Endothelial cell of umbilical vein (primary cell): ENCODE results near the gene LUC7L. TPM values are rescaled to one million over a fixed set of nuclear protein-coding genes. Genes with fewer than 3 reads are reported as not detected.
"Not testable (repeated sequence)": the region's sequence is repeated elsewhere in the genome, so short reads cannot be mapped to it uniquely, and the experiment has no call there.

ENCODE experiments used
- BruUV-seq: library from RNA; stranded (reverse); fragments of 400-500 nt; replicated peaks from 2 replicates; lab custom pipeline; 2021; lab: Mats Ljungman, UMichigan
- CTCF ChIA-PET: fragments of 300-600, 350-600 bp; sonication (Branson Sonifier 250); formaldehyde crosslinking; loops from one replicate; lab custom pipeline; 2021; ENCODE audit warnings: antibody characterized with exemption, inconsistent platforms; lab: Charles Lee
- POLR2A ChIA-PET: fragments of 300-600, 350-600 bp; sonication (Branson Sonifier 250); formaldehyde crosslinking; loops from one replicate; lab custom pipeline; 2021; ENCODE audit warnings: antibody characterized with exemption, inconsistent platforms; lab: Charles Lee
- DNase-seq: peaks from one replicate; pipeline ENCODE4 v3.0.0-alpha.2; 2011; ENCODE audit warnings: low read depth, low spot score
- FAIRE-seq: peaks from 2 replicates; lab custom pipeline; 2011; peaks lifted over from hg19 to GRCh38; lab: Jason Lieb, UNC
- H2AFZ ChIP-seq: 2 replicates; pipeline ENCODE4 v1.6.0; 2012; ENCODE audit warnings: low read depth, low read length, control low read depth, inconsistent platforms
- H3K27ac ChIP-seq: 2 replicates; pipeline ENCODE4 v1.5.1; 2011; ENCODE audit warnings: low read depth, mild to moderate bottlenecking, control low read depth, low read length, moderate library complexity; ENCODE audit not compliant: insufficient read depth
- H3K27me3 ChIP-seq, 2 experiments: 2 replicates each; pipeline versions ENCODE4 v1.6.0 to v1.6.1; 2011; ENCODE audit warnings: low read length in 2 of 2, mixed read lengths in 1 of 2; ENCODE audit not compliant: control insufficient read depth in 2 of 2, insufficient read depth in 2 of 2
- H3K36me3 ChIP-seq, 2 experiments: 2 replicates in 1 of 2; 3 replicates in 1 of 2; pipeline ENCODE4 v1.5.1; 2011; ENCODE audit warnings: low read length in 2 of 2, mild to moderate bottlenecking in 1 of 2, moderate library complexity in 1 of 2; ENCODE audit not compliant: control insufficient read depth in 2 of 2, insufficient read depth in 2 of 2; ENCODE audit errors: extremely low read depth in 1 of 2
- H3K4me1 ChIP-seq: 3 replicates; pipeline ENCODE4 v1.5.1; 2011; ENCODE audit warnings: mild to moderate bottlenecking, low read length; ENCODE audit not compliant: control insufficient read depth, insufficient read depth; ENCODE audit errors: extremely low read depth
- H3K4me2 ChIP-seq: 2 replicates; pipeline ENCODE4 v1.6.1; 2011; ENCODE audit warnings: low read length, control low read depth, mixed read lengths; ENCODE audit not compliant: insufficient read depth
- H3K4me3 ChIP-seq, 3 experiments: fragments of 200-600 bp in 1 of 3; sonication (generic), shearing (Covaris generic) in 1 of 3; replicated peaks in 1 of 3; 2 replicates each; pipeline ENCODE4 v1.5.1; 2011 to 2016; ENCODE audit warnings: control low read depth in 3 of 3, low read length in 3 of 3, mild to moderate bottlenecking in 2 of 3, inconsistent platforms in 1 of 3, low read depth in 1 of 3, moderate library complexity in 1 of 3; ENCODE audit not compliant: insufficient read depth in 1 of 3
- H3K79me2 ChIP-seq: 2 replicates; pipeline ENCODE4 v1.6.0; 2012; ENCODE audit warnings: low read length, inconsistent platforms; ENCODE audit not compliant: control insufficient read depth, insufficient read depth
- H3K9ac ChIP-seq: replicated peaks from 2 replicates; pipeline ENCODE3; 2011; ENCODE audit warnings: low read length, control low read depth; ENCODE audit not compliant: insufficient read depth; ENCODE audit errors: extremely low read depth
- H3K9me1 ChIP-seq: replicated peaks from 3 replicates; pipeline ENCODE4 v1.6.0; 2011; ENCODE audit warnings: mild to moderate bottlenecking, low read length; ENCODE audit not compliant: control insufficient read depth, insufficient read depth; ENCODE audit errors: extremely low read depth
- H3K9me3 ChIP-seq: replicated peaks from 2 replicates; pipeline ENCODE4 v1.5.1; 2012; ENCODE audit warnings: low read length, inconsistent platforms; ENCODE audit not compliant: control insufficient read depth, insufficient read depth
- H4K20me1 ChIP-seq: replicated peaks from 2 replicates; pipeline ENCODE3; 2011; ENCODE audit warnings: mild to moderate bottlenecking, low read length; ENCODE audit not compliant: control insufficient read depth, insufficient read depth; ENCODE audit errors: extremely low read depth
- CTCF ChIP-seq, 2 donors: IDR thresholded peaks; 1 replicate in 1 of 2; 2 replicates in 1 of 2; pipeline ENCODE4 v1.5.1; 2011; ENCODE audit warnings: low read length in 2 of 2, mild to moderate bottlenecking in 2 of 2, moderate library complexity in 2 of 2, control low read depth in 1 of 2, inconsistent platforms in 1 of 2, low read depth in 1 of 2; ENCODE audit not compliant: insufficient read depth in 1 of 2; ENCODE audit errors: extremely low read depth in 1 of 2
- EZH2 ChIP-seq: IDR thresholded peaks from 2 replicates; pipeline ENCODE4 v1.6.1; 2012; ENCODE audit warnings: borderline replicate concordance, low read depth, mild to moderate bottlenecking, moderate library complexity, low read length, inconsistent platforms; ENCODE audit not compliant: severe bottlenecking
- FOS ChIP-seq: IDR thresholded peaks from 2 replicates; pipeline ENCODE4 v1.6.1; 2011; ENCODE audit warnings: mild to moderate bottlenecking, low read length, moderate library complexity, borderline replicate concordance; ENCODE audit not compliant: insufficient read depth
- GATA2 ChIP-seq: IDR thresholded peaks from 2 replicates; pipeline ENCODE4 v1.7.0; 2011; ENCODE audit warnings: low read depth, mild to moderate bottlenecking, moderate library complexity, mixed read lengths, low read length; ENCODE audit not compliant: insufficient read length, insufficient read depth
- JUN ChIP-seq: IDR thresholded peaks from 2 replicates; pipeline ENCODE4 v1.6.1; 2011; ENCODE audit warnings: borderline replicate concordance, low read depth; ENCODE audit not compliant: insufficient read length, insufficient read depth
- MAX ChIP-seq: IDR thresholded peaks from 2 replicates; pipeline ENCODE4 v1.6.1; 2011; ENCODE audit not compliant: insufficient read depth, insufficient read length
- MYC ChIP-seq: IDR thresholded peaks from one replicate; pipeline ENCODE4 v1.6.1; 2011; ENCODE audit warnings: mild to moderate bottlenecking, low read depth, low read length
- POLR2A ChIP-seq: IDR thresholded peaks from 2 replicates; pipeline ENCODE4 v1.6.1; 2012; ENCODE audit warnings: low read depth, mild to moderate bottlenecking, control low read depth, low read length
- POLR2AphosphoS5 ChIP-seq: IDR thresholded peaks from 2 replicates; pipeline ENCODE4 v1.6.1; 2012; ENCODE audit warnings: low read depth, mild to moderate bottlenecking, control low read depth, low read length, moderate library complexity; ENCODE audit not compliant: insufficient read depth
- dilution Hi-C: fragments of 300-500 bp; cut with MboI; formaldehyde crosslinking; loops from one replicate; pipeline ENCODE4 v1.15.0; 2019; ENCODE audit warnings: low sequenced_read_pairs; ENCODE audit not compliant: extremely low pct_ligation_motif_present
- intact Hi-C: fragments of 100-400 bp; cut with micrococcal nuclease; formaldehyde crosslinking; loops from one replicate; pipeline ENCODE4 v1.10.0; 2022
- polyA plus RNA-seq, 4 experiments: library from polyadenylated mRNA; depleted of rRNA in 3 of 4; stranded (reverse) in 3 of 4; unstranded in 1 of 4; fragments of >200 nt; gene quantifications; 2 replicates each; pipeline versions ENCODE4 v1.2.1 to v1.2.3, GENCODE V29; 2011 to 2012; ENCODE audit warnings: missing spikeins in 1 of 4
- total RNA-seq: library from RNA; stranded (reverse); gene quantifications from 2 replicates; pipeline ENCODE4 v1.2.3, GENCODE V29; 2021

The LUC7L gene
- total and polyA plus RNA-seq, 2 donors (not counting 3 experiments of a cell fraction or from before 2014, with no cell fraction given) = 75.4 to 94.7 TPM

- dilution Hi-C loops = no loop called here
- Histone ChIP-seq H3K27me3 (no peaks in the 10 kb centered on the region), H3K4me3 (no peak overlapping the region), H3K4me1 (no peaks in the 10 kb centered on the region), H3K9ac (no peak overlapping the region), H2AFZ (no peak overlapping the region), H3K79me2 (peaks cover 66% of the 10 kb centered on the region), H4K20me1 (no peaks in the 10 kb centered on the region), H3K9me1 (no peaks in the 10 kb centered on the region), H3K27ac (no peak overlapping the region), H3K36me3 (peaks cover 19 to 31% of the 10 kb centered on the region in 2 experiments), H3K4me2 (no peak overlapping the region), H3K9me3 (no peaks in the 10 kb centered on the region)
- no TSS peak for BruUV-seq
- intact Hi-C loops = no loop called here
- CTCF ChIA-PET = no interaction called here
- DNase-seq = no peak
- TF ChIP-seq FOS = no peak
- no peak for TF ChIP-seq MAX
- TF ChIP-seq JUN = no peak
- no peak for TF ChIP-seq GATA2
- no peak for TF ChIP-seq CTCF (IDR thresholded peaks at IDR 0.05; ENCODE audit: extremely low read depth in 1 of 2, insufficient read depth in 1 of 2, low read depth in 1 of 2, low read length in 2 of 2)
- TF ChIP-seq EZH2 = no peak
- TF ChIP-seq MYC = no peak
- TF ChIP-seq POLR2A = no peak
- no peak for TF ChIP-seq POLR2AphosphoS5
- POLR2A ChIA-PET = no interaction called here
- FAIRE-seq = no peak
Observed at GRCh38 chr16:212999-213398, 16.2 kb downstream of the LUC7L start.

GRCh38 chr16:211631-212180 is 17.5 kb downstream of the LUC7L start:
- H2AFZ ChIP-seq, H3K4me1 ChIP-seq, H3K27me3 ChIP-seq, H4K20me1 ChIP-seq, dilution Hi-C loops, H3K4me2 ChIP-seq, H3K9ac ChIP-seq, H3K27ac ChIP-seq, POLR2A ChIA-PET, intact Hi-C loops, DNase-seq, H3K9me1 ChIP-seq, CTCF ChIA-PET, H3K4me3 ChIP-seq, BruUV-seq, FAIRE-seq, H3K9me3 ChIP-seq: not testable (repeated sequence)
- peaks cover 59% of the 10 kb centered on the region for H3K79me2 ChIP-seq
- H3K36me3 ChIP-seq = peaks cover 16 to 36% of the 10 kb centered on the region in 2 experiments

GRCh38 chr16:209359-209758 is 19.9 kb downstream of the LUC7L start:
- H3K9me3 ChIP-seq, H3K27ac ChIP-seq, DNase-seq, intact Hi-C loops, BruUV-seq, dilution Hi-C loops, H3K9me1 ChIP-seq, H3K4me3 ChIP-seq, H3K27me3 ChIP-seq, H3K4me2 ChIP-seq, FAIRE-seq, H3K9ac ChIP-seq, H3K4me1 ChIP-seq, H2AFZ ChIP-seq, H4K20me1 ChIP-seq, POLR2A ChIA-PET: not testable (repeated sequence)
- CTCF ChIA-PET = interaction anchor here (1.3 kb wide), 1 partner anchor 102 kb away, joined by 5 read pairs; no protein-coding TSS in a partner anchor
- Histone ChIP-seq H3K36me3 (peaks cover 17 to 44% of the 10 kb centered on the region in 2 experiments), H3K79me2 (peaks cover 39% of the 10 kb centered on the region)
